GDM1 (cell line): ENCODE measurements around the gene PPM1J.

Experiments used
- DNase-seq: peaks from one replicate; lab custom pipeline; 2025; lab: John Stamatoyannopoulos, UW

The PPM1J gene

DNA sequence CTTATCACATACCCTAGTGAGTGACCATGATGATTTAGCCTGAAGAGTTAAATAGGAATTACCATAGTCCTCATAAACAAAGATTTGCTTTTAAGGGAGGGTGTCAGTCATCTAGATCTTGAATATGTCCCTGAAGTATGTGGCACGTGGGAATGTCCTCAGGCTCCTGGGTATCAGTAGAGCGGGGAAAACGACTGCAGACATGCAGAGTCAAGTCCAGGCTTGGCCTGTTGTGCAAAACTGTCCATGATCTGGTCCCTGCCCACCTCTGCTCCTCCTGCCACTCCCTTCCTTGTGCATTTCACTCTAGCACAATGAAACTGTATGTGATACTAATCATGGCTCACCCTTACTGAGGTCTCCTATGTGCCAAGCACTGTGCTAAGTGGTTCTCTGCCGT is 27.8 kb downstream of the PPM1J start:
- DNase-seq = no peak

DNA sequence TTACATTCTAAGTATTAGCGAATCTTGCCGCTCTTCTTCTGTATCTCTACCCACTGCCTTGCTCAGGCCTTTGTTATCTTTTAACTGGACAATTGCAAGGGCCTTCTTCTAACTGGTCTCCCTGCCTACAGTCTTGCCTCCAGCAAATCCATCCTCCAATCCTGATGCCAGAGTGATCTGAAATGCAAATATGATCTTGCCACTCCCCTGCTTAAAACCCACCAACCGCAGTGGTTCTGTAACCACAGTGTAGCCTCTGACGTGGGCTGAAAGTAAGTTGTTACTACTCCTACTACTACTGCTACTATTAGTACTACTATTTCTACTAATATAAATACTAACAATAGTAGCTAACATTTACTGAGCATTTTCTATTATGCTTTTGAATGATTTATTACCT is 28.3 kb downstream of the PPM1J start:
- no peak for DNase-seq

DNA sequence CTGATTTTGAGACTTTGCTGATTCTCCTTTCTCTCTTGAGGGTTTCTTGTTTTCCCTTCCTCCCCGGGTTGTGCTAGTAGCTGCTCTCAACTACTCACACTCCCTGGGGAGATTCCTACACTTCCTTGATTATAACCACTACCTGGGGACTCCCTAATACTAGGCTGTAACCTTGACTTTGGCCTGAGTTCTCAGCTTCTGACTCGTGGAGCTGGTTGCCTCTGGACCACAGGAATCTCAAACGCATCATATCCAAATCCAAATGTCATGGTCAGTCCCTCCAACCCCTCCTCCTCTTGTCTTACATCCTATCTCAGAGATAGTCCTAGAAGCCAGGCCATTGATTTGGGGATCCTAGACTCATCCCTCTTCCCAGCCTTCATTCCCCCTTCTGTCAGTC is 28.7 kb downstream of the PPM1J start:
- no peak for DNase-seq

DNA sequence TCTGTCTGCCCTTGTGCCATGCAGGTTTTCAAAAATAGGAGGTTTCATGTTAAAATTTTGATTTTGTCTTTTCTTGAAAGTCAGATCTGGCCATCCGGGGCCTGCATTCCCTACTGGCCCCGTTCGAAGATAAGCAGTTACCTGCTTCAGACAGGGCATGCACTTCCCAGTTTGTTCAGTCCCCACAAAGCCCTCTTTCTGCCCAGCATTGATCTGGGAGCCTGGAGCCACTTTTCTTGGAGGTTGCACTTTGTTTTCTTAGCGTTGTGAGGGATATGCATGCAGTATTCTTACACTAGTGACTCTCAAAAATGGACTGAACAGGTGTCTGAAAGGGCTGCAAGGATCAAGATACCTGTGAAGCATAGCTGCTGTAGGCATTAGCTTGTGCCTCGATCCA is 29.2 kb downstream of the PPM1J start:
- DNase-seq = no peak

DNA sequence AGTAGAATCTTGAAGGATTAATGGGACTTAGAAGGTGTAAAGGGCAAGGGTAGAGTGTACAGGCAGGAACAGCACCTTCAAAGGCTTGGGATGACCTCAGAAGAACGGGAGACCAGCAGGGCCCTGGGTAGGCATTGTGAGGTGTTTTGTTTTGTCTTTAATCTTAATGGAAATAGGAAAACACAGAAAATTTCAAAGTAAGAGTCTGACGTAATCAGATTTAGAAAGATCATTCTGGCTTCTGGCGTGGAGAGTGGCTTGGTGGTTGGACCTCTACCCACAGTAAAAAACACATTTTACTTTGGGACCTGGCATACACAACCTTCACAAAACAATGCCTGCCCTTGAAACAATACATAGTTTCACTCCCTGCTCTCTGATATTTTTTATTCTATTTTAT is 36.5 kb downstream of the PPM1J start:
- DNase-seq = no peak

DNA sequence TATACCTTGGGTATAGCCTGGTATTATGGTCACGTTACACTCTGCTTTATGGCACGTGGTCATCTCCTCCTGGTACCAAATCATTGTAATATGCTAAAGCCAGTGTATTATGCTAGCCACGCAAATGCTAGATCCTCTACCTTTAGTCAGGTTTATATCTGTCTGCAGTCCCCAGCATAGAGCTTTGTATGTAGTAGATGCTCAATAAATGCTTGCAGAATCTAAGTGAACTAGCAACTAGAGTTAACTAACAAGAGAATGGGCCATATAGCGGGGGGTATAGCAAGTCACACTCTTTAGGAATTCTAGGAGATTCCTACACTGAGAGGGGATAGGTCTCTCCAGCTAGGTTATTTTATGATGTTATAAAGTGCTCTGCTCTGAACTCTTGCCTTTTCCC is 37.6 kb downstream of the PPM1J start:
- no peak for DNase-seq

DNA sequence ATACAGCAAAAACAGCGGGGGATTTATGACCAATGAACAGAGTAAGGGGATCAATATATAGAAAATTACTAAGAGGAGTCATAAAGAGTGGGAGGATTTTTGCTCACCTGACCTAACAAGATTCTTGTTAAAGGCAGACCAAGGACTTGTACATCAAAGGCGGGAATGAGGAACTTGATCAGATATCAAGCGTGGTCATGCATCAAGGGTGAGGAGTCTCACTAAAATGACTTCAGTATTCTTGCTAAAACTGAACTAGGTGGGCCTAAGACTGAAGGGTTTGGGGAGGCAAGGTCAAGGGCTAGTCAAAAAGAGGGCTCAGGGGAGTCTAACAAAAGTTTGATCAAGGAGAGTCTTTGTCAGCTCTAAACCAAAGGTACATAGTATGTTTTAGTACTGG is 38.6 kb downstream of the PPM1J start:
- no peak for DNase-seq

DNA sequence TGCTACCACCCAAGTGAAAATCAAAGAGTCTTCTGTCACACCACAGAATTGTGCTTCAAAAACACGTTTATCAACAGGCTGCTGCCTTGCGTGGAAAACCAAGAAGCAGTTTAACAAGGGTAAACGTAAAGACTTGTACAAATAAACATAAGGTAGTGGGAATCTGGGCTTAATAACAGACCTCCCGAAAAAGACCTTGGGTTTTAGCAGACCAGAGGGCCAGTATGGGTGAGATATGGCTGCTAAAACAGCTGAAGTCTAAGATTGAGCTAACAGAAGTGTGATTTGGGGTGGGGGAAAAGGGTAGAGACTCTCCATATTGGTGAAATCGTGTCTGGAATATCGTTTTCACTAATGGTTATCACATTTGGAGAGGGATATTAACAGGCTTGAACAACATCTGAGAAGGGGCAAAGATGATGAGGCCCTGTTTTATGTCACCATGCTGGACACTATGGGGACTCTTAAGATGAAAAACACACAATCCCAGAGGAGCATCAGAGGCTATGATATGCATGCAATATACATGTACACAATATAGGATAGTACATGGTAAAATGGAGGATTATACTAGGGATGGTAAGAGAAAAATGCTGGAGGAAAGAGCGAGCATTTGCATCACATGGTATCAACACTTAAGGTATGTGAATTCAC is 39.3 kb downstream of the PPM1J start:
- no peak for DNase-seq

DNA sequence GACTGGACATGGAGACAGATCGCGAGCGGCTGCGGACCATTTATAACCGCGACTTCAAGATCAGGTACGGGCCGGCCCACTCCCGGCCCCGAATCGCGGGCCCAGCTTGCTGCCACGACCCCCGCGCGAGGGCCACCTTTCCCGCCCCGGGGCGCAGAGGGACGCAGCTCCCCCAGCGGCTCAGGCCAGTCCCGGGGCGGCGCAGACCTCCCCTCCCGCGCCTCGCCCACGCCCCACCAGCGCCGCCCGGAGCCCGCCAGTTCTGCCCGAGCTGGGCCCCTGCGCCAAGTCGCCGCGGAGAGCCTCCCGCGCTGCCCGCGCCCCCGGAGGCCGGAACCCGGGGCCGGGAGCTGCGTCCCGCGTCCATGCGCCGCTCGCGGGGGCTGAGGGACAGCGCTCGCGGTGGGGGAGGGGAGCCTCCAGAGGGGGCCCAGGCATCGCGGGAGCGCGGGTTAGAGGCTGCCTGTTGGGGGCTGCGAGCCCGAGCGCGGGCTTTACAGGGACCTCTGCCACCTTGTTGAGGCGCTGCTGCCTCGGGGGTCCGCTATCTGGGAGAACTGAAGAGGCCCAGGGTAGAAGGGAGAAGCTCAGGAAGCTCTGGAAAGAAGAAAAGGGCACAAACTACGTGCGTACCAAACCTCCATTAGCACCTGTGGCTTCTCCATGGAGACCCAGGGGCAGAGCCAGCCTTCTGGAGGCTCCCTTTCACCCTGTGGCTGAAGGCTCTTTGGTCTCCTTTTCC is 40.0 kb downstream of the PPM1J start:
- no peak for DNase-seq

DNA sequence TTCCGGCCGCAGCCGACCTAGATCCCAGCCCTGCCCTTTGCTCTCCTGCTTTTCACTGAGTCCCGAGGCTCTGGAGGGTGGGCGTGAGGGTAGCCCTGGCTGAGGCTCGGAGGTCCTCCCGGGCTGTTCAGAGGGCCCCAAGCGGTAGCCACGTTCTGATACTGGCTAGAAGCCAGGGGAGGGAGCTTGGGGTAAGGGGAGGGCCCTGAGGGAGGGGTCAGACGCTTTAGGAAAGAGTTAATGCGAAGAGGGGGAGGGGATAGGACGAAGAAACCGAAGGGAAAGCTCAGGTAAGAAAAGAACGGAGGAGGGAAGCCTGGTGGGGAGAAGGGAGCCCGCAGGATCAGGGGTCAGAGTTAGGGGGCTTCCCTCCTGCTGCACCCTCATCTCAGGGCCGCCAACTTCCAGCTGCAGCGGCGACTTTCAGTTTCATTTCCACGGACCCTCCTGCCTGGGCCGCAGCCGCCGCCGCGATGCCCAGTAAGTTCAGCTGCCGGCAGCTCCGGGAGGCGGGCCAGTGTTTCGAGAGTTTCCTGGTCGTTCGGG is 40.6 kb downstream of the PPM1J start, which contains the start of gene MOV10:
Gene MOV10, plus strand, starts transcription at position 220 of the 546 bp plus-strand sequence. Its CDS starts 254 bp downstream, at position 474.
- peak; percentile 65 for DNase-seq

DNA sequence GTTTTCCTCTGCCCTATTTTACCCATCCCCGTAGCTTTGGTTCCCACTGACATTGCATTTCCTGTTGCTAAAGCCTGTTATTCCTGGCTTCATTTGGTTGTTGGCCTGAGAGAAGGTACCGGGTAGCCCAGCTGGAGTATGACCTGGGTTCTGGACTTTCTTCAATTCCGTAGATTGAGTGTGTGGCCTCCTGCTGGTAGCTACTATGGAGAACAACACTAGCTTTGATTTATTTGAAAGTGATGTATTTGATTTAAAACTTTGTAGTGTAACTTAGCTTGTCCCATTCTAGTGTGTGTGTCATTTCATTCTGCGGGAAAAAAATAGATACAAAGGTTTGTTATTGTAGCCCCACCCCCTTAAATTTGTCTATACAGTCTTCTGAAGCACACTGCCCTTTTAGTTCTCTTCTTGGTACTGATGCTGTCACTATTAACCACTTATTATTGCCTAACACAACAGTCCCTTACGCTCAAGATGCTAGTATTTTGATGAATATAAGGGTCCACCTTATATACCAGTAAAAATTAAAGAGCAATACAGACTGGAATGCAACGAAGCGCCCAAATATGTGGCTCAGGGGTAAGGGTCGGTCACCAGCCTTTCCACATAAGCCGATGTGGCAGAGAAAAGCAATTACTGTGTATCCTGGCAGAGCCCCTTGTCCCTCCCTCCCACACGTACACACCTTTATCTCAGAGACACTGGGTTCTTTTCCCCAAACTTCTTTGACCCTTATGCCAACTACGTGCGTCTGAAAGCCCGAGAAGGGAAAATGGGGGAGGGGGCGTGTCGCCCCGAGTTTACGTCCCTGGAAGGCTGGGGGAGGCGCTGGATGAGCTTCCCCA is 41.3 kb downstream of the PPM1J start:
- no peak for DNase-seq

DNA sequence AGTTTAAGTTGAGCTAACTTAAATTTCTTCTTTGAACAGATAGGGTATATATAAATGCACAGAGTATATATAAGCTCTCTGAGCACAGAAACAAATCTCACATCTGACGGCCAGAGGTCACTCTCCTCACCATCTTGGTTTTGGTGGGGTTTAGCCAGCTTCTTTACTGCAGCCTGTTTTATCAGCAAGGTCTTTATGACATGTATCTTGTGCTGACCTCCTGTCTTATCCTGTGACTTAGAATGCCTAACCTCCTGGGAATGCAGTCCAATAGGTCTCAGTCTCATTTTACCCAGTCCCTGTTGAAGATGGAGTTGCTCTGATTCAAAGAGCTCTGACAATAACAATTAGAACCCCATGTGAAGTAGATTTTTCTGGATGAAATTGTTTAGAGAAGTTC is 42.3 kb downstream of the PPM1J start:
- DNase-seq = no peak

DNA sequence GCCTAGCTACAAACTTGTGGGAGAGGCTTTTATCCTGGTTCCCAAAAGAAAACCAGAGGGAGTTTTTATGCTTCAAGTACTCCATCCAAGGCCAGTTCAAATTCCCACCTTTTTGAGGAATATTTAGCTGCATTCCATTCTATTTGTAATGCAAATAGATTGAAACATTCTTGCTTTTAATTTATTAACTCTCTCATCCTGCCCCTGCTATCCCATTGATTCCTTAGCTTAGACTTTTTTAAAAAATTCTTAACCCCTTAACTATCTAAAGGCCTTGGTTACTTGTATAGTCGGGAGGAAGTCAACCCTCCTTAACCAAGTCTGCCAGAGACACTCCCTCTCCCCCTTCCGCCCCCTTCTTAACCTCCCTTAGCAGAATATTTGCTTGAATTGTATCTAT is 43.1 kb downstream of the PPM1J start:
- DNase-seq = no peak

DNA sequence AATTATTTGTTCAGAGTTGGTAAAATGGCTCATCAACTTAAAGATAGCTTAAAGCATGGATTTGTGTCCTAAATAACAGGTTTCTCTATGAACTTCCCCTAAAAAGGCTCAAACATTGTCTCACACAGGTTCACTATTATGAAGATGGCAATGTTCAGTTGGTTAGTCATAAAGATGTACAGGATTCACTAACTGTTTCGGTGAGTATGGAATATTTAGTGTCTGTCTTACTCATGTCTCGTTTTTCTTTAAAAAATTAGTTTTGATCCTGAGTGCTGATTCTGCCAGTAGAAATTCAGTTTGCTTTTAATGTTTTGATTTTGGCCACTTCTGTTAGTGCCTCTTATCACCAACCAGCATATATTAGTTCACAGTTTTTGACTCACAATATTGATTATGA is 48.2 kb downstream of the PPM1J start:
- no peak for DNase-seq

DNA sequence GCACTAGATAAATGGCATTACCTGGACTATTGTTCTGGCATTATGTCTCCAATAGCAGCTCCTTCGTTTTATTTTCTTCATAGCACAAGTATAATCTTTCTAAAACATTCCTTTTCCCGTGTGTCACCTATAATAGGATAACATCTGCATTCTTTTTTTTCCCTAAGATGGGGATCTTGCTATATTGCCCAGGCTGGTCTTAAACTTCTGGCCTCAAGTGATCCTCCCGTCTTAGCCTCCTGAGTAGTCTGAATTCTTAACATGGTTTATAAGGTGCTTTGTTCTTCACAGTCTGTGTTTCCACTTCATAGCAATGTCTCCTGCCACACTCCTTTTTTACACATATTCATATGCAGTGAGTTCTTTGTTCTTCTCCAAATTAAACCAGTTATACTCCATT is 49.3 kb downstream of the PPM1J start:
- DNase-seq = no peak
